Neutrophil (primary cell): ENCODE data around the gene FRY.

Source experiments
- H3K27ac ChIP-seq: fragments of 200-600 bp; sonication (generic); 2 replicates; pipeline ENCODE4 v1.5.1; 2016; ENCODE audit warnings: mild to moderate bottlenecking, moderate library complexity
- H3K27me3 ChIP-seq: fragments of 200-600 bp; sonication (generic); 2 replicates; pipeline ENCODE4 v1.6.0; 2016; ENCODE audit warnings: mild to moderate bottlenecking
- H3K36me3 ChIP-seq: fragments of 200-600 bp; sonication (generic); 2 replicates; pipeline ENCODE4 v1.5.1; 2017
- H3K4me1 ChIP-seq, 2 experiments: fragments of 200-600 bp in 1 of 2; sonication (generic) in 1 of 2; 1 replicate in 1 of 2; 2 replicates in 1 of 2; pipeline versions ENCODE4 v1.5.1 to v1.6.1; 2013 to 2016; ENCODE audit warnings: low read depth in 1 of 2, low read length in 1 of 2, mild to moderate bottlenecking in 1 of 2, moderate library complexity in 1 of 2; ENCODE audit not compliant: control insufficient read depth in 1 of 2, insufficient read depth in 1 of 2
- H3K4me3 ChIP-seq, 2 experiments: fragments of 200-600 bp in 1 of 2; sonication (generic) in 1 of 2; 1 replicate in 1 of 2; 2 replicates in 1 of 2; pipeline ENCODE4 v1.5.1; 2013 to 2016; ENCODE audit warnings: low read depth in 1 of 2, low read length in 1 of 2, mild to moderate bottlenecking in 1 of 2, moderate library complexity in 1 of 2
- H3K9me3 ChIP-seq: fragments of 200-600 bp; sonication (generic); 2 replicates; pipeline ENCODE4 v1.5.1; 2016
- TF ChIP-seq, protein P1 (sequence below): fragments of 200-600 bp; sonication (generic); IDR thresholded peaks from 2 replicates; pipeline ENCODE4 v1.5.1; 2016; ENCODE audit warnings: antibody characterized with exemption

FRY gene

DNA sequence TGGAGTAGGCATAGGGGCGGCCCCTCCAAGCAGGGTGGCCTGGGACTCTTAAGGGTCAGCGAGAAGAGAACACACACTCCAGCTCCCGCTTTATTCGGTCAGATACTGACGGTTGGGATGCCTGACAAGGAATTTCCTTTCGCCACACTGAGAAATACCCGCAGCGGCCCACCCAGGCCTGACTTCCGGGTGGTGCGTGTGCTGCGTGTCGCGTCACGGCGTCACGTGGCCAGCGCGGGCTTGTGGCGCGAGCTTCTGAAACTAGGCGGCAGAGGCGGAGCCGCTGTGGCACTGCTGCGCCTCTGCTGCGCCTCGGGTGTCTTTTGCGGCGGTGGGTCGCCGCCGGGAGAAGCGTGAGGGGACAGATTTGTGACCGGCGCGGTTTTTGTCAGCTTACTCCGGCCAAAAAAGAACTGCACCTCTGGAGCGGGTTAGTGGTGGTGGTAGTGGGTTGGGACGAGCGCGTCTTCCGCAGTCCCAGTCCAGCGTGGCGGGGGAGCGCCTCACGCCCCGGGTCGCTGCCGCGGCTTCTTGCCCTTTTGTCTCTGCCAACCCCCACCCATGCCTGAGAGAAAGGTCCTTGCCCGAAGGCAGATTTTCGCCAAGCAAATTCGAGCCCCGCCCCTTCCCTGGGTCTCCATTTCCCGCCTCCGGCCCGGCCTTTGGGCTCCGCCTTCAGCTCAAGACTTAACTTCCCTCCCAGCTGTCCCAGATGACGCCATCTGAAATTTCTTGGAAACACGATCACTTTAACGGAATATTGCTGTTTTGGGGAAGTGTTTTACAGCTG is 283.9 kb downstream of the FRY start, which contains the start of the genes BRCA2 and ZAR1L:
Gene BRCA2 (plus strand): TSS at position 271 of the 790 bp plus-strand sequence. CDS start 953 bp downstream, outside the sequence.
Gene ZAR1L (minus strand): TSS at position 126 of the 790 bp plus-strand sequence. CDS start 3,438 bp downstream, outside the sequence.
- Histone ChIP-seq H3K4me1 (peaks cover 24 to 27% of the 10 kb centered on the region in 2 experiments), H3K36me3 (no peaks in the 10 kb centered on the region), H3K4me3 (peak within 1 kb of the TSS; percentile 82 to 92), H3K9me3 (no peaks in the 10 kb centered on the region), H3K27ac (peak within 1 kb of the TSS; percentile 99), H3K27me3 (no peaks in the 10 kb centered on the region)
- TF ChIP-seq, protein P1, sequence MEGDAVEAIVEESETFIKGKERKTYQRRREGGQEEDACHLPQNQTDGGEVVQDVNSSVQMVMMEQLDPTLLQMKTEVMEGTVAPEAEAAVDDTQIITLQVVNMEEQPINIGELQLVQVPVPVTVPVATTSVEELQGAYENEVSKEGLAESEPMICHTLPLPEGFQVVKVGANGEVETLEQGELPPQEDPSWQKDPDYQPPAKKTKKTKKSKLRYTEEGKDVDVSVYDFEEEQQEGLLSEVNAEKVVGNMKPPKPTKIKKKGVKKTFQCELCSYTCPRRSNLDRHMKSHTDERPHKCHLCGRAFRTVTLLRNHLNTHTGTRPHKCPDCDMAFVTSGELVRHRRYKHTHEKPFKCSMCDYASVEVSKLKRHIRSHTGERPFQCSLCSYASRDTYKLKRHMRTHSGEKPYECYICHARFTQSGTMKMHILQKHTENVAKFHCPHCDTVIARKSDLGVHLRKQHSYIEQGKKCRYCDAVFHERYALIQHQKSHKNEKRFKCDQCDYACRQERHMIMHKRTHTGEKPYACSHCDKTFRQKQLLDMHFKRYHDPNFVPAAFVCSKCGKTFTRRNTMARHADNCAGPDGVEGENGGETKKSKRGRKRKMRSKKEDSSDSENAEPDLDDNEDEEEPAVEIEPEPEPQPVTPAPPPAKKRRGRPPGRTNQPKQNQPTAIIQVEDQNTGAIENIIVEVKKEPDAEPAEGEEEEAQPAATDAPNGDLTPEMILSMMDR: peak; percentile 31

- H3K9me3 ChIP-seq: no peaks in the 10 kb centered on the region
- peaks cover 24 to 26% of the 10 kb centered on the region in 2 experiments for H3K4me1 ChIP-seq
- H3K27me3 ChIP-seq: no peaks in the 10 kb centered on the region
- H3K27ac ChIP-seq: peak overlapping the region; percentile 99
- peak overlapping the region; percentile 82 to 92 for H3K4me3 ChIP-seq
- TF ChIP-seq, protein P1: no peak
- no peaks in the 10 kb centered on the region for H3K36me3 ChIP-seq
These were observed 284.4 kb downstream of the FRY start for GRCh38 chr13:32316028-32316339.

DNA sequence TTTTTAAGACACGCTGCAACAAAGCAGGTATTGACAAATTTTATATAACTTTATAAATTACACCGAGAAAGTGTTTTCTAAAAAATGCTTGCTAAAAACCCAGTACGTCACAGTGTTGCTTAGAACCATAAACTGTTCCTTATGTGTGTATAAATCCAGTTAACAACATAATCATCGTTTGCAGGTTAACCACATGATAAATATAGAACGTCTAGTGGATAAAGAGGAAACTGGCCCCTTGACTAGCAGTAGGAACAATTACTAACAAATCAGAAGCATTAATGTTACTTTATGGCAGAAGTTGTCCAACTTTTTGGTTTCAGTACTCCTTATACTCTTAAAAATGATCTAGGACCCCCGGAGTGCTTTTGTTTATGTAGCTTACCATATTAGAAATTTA is 284.9 kb downstream of the FRY start:
- Histone ChIP-seq H3K36me3 (no peaks in the 10 kb centered on the region), H3K4me1 (peaks cover 24 to 26% of the 10 kb centered on the region in 2 experiments), H3K9me3 (no peaks in the 10 kb centered on the region), H3K27me3 (no peaks in the 10 kb centered on the region), H3K4me3 (peak overlapping the region in 1 of 2 experiments; percentile 82), H3K27ac (peak overlapping the region; percentile 99)
- TF ChIP-seq, protein P1: no peak

DNA sequence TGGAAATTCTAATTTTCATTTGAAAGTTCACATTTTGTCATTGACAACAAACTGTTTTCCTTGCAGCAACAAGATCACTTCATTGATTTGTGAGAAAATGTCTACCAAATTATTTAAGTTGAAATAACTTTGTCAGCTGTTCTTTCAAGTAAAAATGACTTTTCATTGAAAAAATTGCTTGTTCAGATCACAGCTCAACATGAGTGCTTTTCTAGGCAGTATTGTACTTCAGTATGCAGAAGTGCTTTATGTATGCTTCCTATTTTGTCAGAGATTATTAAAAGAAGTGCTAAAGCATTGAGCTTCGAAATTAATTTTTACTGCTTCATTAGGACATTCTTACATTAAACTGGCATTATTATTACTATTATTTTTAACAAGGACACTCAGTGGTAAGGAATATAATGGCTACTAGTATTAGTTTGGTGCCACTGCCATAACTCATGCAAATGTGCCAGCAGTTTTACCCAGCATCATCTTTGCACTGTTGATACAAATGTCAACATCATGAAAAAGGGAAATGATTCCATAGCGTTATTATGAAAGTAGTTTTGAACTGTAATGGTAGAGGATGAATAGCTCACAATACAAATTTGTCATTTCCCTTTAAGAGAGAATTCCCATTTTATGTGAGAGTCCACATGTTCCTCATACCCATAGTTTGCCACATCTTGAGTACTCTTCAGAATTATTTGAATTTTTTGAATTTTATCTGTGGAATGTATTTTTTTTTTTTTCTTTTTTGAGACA is 286.3 kb downstream of the FRY start:
- Histone ChIP-seq H3K36me3 (peaks cover 9% of the 10 kb centered on the region), H3K27ac (peak overlapping the region; percentile 28), H3K4me3 (no peak overlapping the region), H3K27me3 (no peaks in the 10 kb centered on the region), H3K9me3 (no peaks in the 10 kb centered on the region), H3K4me1 (peaks cover 24 to 26% of the 10 kb centered on the region in 2 experiments)
- TF ChIP-seq, protein P1: no peak

DNA sequence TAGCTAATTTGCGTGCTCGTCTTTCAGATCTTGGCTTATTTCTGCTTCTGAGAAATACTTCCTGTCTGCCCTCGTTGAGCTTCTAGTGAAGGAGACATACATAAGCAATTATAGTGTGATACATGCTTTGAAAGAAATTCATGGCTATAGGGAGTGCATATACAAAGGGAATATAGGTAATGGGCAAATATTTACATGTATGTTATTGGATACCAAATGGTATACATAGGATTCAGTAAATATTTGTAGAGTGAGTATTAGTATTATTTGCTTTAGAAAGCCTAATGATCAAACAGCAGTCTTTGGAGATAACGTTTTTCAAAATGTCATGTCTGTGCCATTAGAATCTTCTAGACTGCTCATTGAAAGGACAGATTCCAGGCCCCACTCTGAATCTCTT is 289.0 kb downstream of the FRY start:
- Histone ChIP-seq H3K27ac (no peak overlapping the region), H3K27me3 (no peaks in the 10 kb centered on the region), H3K36me3 (peaks cover 13% of the 10 kb centered on the region), H3K9me3 (no peaks in the 10 kb centered on the region), H3K4me3 (no peak overlapping the region), H3K4me1 (peaks cover 12 to 14% of the 10 kb centered on the region in 2 experiments)
- TF ChIP-seq, protein P1: no peak
